Measurements from ENCODE around the gene PLSCR4. TPM values are rescaled to one million over a fixed set of nuclear protein-coding genes. Genes with fewer than 3 reads are reported as not detected.

PLSCR4 gene
- total RNA-seq, 2 experiments from 2014 or later = not detected

GRCh38 chr3:146148468-146148931, 102.4 kb downstream of the PLSCR4 start:
- CTCF ChIA-PET = no interaction called here

DNA sequence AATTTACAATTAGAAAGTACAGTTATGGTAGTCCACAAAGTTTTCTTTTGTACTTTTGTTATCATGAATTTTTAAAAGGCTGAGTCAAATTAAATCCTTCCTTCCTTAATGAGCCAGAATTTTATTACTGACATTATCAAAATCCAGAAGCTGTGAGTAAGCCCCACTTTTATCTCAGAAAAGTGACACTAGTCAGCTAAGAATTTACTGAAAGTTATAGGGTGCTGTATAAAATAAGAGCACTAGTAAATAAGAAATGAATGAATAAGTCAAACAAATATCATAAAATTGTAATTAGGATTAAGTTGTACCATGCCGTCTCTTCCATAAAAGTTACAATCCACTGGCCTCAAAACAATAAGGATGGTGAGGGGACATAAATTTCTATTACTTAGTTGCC, 105.3 kb downstream of the PLSCR4 start:
- ATAC-seq = no peak

More at GRCh38 chr3:146148468-146148931, 102.4 kb downstream of the PLSCR4 start:
- POLR2A ChIA-PET = no interaction called here
- ATAC-seq = no peak
- H3K27ac Mint-ChIP-seq = no peak overlapping the region
- no peak for DNase-seq
- TF ChIP-seq, protein P1, sequence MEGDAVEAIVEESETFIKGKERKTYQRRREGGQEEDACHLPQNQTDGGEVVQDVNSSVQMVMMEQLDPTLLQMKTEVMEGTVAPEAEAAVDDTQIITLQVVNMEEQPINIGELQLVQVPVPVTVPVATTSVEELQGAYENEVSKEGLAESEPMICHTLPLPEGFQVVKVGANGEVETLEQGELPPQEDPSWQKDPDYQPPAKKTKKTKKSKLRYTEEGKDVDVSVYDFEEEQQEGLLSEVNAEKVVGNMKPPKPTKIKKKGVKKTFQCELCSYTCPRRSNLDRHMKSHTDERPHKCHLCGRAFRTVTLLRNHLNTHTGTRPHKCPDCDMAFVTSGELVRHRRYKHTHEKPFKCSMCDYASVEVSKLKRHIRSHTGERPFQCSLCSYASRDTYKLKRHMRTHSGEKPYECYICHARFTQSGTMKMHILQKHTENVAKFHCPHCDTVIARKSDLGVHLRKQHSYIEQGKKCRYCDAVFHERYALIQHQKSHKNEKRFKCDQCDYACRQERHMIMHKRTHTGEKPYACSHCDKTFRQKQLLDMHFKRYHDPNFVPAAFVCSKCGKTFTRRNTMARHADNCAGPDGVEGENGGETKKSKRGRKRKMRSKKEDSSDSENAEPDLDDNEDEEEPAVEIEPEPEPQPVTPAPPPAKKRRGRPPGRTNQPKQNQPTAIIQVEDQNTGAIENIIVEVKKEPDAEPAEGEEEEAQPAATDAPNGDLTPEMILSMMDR (IDR thresholded peaks at IDR 0.05) = no peak
- no peaks in the 10 kb centered on the region for H3K27me3 Mint-ChIP-seq
- intact Hi-C loops (cut with micrococcal nuclease) = no loop called here
- no peak overlapping the region for H3K4me3 Mint-ChIP-seq
- H3K4me1 Mint-ChIP-seq (ENCODE audit: low read depth) = no peaks in the 10 kb centered on the region
- H3K9me3 Mint-ChIP-seq = no peaks in the 10 kb centered on the region
- H3K36me3 Mint-ChIP-seq (ENCODE audit: low read depth) = no peaks in the 10 kb centered on the region

GRCh38 chr3:146142757-146143156, 108.1 kb downstream of the PLSCR4 start:
- Mint-ChIP-seq H3K4me1 (ENCODE audit: low read depth) (no peaks in the 10 kb centered on the region), H3K4me3 (no peak overlapping the region), H3K36me3 (ENCODE audit: low read depth) (no peaks in the 10 kb centered on the region), H3K9me3 (no peaks in the 10 kb centered on the region), H3K27me3 (peaks cover 3% of the 10 kb centered on the region), H3K27ac (no peak overlapping the region)
- CTCF ChIA-PET = no interaction called here
- intact Hi-C loops (cut with micrococcal nuclease) = no loop called here
- ATAC-seq = no peak
- TF ChIP-seq, protein P1 (IDR thresholded peaks at IDR 0.05) = no peak
- POLR2A ChIA-PET = no interaction called here
- no peak for DNase-seq

More for the DNA sequence above, 105.3 kb downstream of the PLSCR4 start:
- no peaks in the 10 kb centered on the region for H3K36me3 Mint-ChIP-seq (ENCODE audit: low read depth)
- no peaks in the 10 kb centered on the region for H3K9me3 Mint-ChIP-seq
- H3K27me3 Mint-ChIP-seq = peaks cover 3% of the 10 kb centered on the region
- ChIA-PET POLR2A (no interaction called here), CTCF (no interaction called here)
- intact Hi-C loops (cut with micrococcal nuclease) = no loop called here
- DNase-seq = no peak
- no peak overlapping the region for H3K27ac Mint-ChIP-seq
- TF ChIP-seq, protein P1 (IDR thresholded peaks at IDR 0.05) = no peak
- H3K4me3 Mint-ChIP-seq = no peak overlapping the region
- H3K4me1 Mint-ChIP-seq (ENCODE audit: low read depth) = no peaks in the 10 kb centered on the region

Other genes with a start within 250 kb of the PLSCR4 start
- 1 to 10 TPM in 1 of 2 experiments, under 1 TPM in 1; 0.65 to 2.0 TPM for gene PLOD2, start 89.9 kb downstream of the PLSCR4 start, total RNA-seq
- gene PLSCR2, start 218.5 kb upstream of the PLSCR4 start, total RNA-seq = not detected